ENCODE data around the gene LCP2.

The LCP2 gene

DNA sequence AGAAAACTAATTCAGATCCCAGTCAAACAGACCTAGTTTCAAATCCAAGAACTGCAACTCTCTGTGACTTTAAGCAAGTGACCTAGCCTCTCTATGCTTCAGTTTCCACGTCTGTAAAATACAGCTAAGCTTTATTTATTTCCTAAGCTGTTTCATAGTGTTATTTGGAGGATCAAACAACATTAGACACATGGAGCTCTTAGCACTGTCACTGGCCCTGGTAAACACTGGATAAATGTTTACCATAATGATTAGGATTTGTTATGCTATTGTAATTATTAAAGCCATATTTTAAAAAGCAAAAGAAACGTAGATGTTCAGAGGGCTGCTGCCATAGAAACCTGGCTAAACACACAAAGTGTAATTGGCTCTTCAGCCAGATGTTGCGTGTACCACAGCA, 91.4 kb downstream of the LCP2 start:
- no peak for DNase-seq

DNA sequence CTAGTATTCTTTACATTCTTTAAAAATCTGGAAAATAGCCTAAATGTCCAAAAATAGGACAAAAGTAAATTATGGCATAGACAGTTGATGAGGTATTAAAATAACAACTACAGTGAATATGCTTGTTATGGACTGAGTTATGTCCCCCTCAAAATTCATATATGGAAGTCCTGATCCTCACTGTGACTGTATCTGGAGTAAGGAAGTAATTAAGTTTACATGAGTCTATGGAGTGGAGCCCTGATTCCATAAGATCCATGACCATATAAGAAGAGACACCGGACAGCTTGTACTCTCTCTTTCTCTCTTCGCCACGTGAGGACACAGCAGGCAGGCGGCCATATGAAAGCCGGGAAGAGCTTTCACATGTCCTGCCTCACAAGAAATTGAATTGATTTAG, 93.4 kb downstream of the LCP2 start:
- no peak for DNase-seq

DNA sequence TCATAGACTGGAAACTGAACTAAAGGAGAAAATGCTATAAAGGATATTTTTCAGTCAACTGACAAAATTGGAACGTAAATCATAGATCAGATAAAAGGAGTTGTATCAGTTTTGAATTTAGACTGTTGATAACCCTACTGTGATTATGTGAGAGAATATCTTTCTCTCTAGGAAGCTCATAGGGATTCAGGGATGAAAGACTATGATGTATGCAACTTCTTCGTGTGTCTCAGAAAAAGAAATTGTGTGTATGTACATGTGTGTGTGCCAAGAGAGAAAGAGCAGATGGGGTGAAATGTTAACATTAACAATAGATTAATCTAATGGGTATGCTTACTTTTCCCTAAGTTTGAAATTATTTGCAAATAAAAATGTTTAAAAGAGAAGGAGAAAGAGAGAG, 95.5 kb downstream of the LCP2 start:
- no peak for DNase-seq

DNA sequence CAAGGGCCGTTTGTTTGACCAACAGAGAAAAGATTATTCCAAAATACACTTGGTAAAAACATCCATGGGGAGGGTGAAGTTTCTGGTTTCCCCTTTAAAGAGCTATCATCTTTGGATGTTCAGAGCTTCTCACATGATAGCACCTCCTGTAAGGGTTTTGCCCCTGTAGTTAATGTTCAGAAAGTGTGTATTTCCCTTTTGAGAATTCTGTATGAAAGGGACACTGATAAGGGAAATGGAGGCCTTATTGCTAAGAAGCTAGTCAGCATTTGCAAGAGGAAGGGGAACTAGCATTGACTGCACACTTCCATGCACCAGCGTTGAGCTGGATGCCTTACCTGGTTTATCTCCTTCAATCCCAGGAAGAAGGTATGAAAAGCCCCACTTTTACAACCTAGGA, 96.3 kb downstream of the LCP2 start:
- no peak for DNase-seq

DNA sequence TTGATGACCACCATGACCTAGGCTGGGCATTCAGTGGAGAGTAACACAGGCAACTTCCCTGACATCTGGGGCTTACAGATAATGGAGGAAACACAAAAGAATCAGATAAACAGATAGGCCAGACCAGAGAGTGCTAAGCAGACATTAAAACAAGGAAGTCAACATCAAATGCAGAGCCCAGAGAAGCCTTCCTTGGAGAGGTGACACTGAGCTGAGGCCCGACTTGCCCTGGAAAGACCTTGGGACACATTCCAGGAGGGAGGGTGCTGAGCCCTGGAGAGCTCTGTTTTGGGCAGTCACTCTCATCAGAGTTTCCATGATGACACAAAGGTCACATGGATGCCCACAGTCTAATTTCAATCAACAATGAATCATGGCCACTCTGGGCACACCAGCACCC, 96.7 kb downstream of the LCP2 start:
- DNase-seq = no peak

All from effector CD8-positive, alpha-beta T cell (primary cell).